HPDE6-E6E7 (cell line): ENCODE data around the gene GRIK4.

ENCODE experiments used
- DNase-seq: peaks from one replicate; pipeline ENCODE4 v3.0.0; 2011; ENCODE audit warnings: missing footprints; ENCODE audit errors: extremely low spot score

GRIK4 gene

DNA sequence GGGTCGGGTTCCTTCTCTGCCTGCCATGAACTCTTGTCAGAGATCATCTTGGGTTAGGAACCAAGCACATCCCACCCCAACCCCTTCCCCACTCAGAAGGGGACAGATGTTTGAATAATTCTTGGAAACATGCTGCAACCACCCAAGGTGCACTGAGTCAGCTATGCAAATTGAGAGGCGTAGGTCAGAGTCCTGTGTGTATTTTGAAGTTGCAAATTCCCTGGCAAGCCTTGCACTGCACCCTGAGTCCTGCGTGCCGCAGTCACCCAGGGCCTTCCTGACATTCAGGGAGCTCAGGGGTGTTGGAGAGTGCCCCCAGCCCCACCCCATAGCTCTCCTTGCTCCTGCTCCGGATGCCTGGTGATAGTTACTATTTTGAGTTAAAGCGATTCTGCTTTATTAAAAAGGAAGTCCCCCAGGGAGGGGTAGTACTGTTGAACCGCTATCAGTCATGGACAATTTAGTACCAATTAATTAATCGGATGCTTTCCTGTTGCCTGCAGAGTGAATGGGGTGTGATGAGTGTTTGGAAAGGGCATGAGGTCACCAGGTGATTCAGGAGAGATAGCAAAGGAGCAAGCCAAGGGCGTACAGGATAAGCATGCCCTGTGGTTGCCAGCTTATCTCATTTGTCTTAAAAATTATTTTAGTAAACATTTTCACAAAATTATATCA lies 123.7 kb downstream of the GRIK4 start:
- DNase-seq: no peak

DNA sequence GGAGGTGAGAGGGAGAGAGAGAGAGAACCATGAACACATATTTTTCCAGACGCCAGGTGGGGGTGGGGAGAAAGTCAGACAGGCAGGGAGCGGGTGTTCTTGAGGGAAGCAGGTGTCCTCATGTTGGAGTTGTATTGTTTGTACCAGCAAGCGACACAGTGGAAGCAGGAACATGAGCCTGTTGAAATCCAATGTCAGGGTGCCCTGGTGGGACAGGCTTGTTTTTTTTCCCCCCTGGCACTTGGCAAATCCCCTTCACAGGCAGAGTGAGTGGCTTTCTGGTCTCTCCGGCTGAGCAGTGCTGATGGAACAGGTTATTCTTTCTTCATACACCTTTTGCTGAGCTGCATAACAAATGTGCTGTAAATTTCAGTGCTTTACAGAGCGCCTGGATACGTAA lies 125.6 kb downstream of the GRIK4 start:
- no peak for DNase-seq

DNA sequence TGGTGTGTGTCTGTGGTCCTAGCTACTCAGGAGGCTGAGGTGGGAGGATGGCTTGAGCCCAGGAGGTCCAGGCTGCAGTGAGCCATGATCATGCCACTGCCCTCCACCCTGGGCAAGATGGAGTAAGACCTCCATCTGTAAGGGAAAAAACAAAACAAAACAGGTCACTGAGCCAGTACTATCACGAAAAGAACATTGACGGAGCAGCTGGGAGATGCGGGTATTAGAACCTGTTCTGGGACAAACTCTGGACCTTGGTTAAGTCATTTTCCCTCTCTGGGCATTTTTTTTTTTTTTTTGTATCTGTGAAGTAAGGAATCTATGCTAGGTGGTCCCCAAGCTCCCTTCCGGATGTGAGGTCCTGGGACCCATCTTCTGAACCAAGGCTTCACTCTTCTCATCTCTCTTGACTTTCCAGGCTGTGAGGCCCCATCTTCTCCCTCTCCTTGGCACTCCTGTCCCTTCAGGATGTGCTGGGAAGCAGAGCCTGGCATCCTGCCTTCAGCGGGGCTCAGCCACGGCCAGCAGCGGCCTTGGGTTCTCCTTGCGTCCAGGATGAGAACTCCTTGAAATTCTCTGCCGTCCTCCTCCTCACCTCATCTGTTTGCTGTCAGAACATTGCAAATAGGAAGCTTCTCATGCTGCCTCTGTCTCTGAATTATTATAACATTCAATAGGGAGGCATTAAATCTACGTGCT lies 130.8 kb downstream of the GRIK4 start:
- no peak for DNase-seq

DNA sequence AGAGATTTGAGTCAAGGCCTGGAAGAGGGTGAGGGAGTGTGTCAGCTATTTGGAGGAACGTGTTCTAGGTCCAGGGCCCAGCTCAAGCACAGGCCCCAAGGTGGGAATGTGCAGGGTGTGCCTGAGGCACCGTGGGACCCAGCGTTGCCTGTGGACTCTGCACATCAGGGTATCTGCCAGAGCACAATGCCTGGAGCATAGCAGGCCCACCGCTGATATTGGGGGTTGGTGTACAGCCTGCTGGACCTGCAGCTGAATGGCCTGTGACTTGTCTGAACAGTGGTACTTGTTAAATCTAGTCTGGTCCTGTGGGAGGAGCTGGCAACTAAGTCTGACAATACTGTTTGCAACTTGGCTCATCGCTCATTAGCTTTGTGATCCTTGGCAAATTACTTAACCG lies 131.7 kb downstream of the GRIK4 start:
- DNase-seq: no peak

- no peak for DNase-seq
Measured at GRCh38 chr11:120645639-120646038, 134.1 kb downstream of the GRIK4 start.

DNA sequence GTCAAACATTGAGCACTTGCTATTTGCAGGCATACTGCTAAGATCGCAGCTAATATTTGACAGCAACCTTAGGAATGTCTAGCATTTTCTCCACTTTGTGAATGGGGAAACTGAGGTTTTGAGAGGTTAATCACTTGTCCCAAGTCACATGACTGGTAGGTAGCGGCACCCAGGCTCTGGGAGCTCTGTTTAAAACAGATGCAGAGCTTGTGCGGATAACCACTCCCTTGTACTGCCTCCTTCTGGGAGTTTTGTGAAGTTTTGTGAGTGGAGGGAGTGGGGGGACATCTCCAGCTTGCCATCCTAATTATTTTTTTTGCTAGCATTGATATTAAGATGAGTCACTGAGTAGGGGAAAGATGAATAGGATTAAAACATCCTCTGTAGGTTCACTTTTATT lies 134.7 kb downstream of the GRIK4 start:
- no peak for DNase-seq

GRCh38 chr11:120647681-120648080 lies 136.1 kb downstream of the GRIK4 start:
- no peak for DNase-seq

- no peak for DNase-seq
Measured at GRCh38 chr11:120648771-120649170, 137.2 kb downstream of the GRIK4 start.

GRCh38 chr11:120649316-120649715 lies 137.8 kb downstream of the GRIK4 start:
- no peak for DNase-seq

- DNase-seq: no peak
Measured at GRCh38 chr11:120651396-120651795, 139.8 kb downstream of the GRIK4 start.

DNA sequence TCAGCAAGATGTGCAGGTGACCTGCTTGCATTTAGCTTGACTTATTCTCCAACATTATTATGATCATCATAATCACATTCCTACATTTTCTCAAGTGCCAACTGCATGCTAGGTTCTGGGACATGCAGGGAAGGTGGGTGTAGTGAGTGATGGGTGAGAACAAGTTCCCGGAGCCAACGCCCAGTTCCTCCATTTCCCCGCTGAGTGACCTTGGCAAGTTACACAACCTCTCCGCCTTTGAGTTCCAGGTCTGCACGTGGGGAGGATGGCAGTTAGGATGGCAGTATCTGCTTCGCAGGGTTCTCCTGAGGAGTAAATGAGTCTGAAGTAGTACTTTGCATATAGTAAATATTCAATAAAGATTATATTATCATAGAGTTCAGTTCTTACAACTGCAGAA lies 140.3 kb downstream of the GRIK4 start:
- no peak for DNase-seq

DNA sequence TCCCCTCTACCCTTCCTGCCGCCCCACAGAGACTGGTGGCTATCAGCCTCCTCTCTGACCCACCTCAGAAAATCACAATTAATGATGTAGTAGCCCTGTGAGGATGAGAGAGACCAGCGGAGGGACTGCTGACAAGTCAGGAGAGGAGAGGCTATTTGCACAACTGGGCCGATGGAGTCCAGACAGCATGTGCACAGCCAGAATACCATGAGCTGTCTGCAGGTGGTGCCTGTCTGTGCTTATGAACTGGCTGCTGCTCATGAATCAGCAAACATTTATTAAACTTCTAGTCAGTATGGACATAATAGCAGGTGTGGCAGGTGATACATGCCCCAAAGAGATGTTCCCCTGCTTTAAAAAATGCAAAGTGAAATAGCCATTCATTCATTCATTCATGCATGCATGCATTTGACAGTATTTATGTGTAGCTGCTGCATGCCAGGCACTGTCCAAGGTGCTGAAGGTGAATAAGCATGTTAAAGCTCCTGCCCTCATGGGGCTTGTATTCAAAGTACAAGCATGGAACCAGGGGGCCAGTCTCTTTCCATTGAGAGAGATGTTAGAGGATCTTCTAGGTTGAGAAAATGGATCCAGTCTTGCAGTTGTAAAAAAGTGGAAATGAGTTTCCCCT lies 141.3 kb downstream of the GRIK4 start:
- DNase-seq: no peak

- no peak for DNase-seq
Measured at GRCh38 chr11:120655589-120655988, 144.0 kb downstream of the GRIK4 start.

GRCh38 chr11:120657306-120658070 lies 145.9 kb downstream of the GRIK4 start:
- no peak for DNase-seq

GRCh38 chr11:120658071-120658423 lies 146.5 kb downstream of the GRIK4 start:
- DNase-seq: no peak

GRCh38 chr11:120659076-120659475 lies 147.5 kb downstream of the GRIK4 start:
- DNase-seq: no peak

- DNase-seq: no peak
Measured at GRCh38 chr11:120660024-120660565, 148.5 kb downstream of the GRIK4 start.

- no peak for DNase-seq
Measured at GRCh38 chr11:120662071-120662676, 150.6 kb downstream of the GRIK4 start.

DNA sequence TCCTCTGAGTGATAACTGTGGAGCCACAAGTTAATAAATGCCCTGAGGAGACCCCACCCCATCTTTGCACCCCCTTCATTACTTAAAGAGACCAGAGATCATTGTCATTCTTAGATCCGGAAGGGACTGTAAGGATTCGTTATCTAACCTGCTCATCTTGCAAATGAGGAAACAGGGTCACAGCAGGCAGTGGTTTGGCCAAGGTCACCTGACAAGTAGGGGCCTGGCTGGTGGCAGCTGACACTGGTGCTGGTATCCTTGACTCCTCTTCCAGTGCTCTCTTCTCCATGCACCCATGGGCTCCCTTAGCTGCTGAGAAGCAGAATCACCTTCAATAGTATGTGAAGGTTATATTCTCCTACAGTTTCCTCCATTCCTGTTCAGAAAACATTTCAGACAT lies 151.6 kb downstream of the GRIK4 start:
- no peak for DNase-seq

DNA sequence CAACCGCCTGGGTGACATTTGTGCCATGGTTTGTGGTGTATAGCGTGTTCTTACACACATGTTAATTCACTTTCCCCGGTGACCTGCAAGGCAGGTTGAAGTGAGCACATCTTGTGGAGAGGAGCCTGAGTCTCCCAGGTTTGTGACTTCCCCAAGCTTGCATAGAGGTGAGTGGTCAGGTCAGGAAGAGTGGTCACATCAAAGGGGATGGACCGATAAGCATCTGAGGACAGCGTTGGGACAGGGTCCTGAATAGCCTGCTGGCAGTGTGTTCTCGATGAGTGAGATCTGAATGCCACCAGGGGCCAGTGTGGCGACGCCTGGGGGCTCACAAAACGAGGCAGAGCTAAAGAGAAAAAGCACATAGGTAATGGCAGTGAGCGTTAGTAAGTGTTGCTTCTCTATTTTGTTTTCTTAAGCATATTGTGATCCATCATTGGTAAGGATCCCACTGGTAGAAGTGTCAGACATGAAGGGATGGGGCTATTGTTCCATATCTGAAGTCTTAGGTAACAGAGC lies 154.6 kb downstream of the GRIK4 start:
- no peak for DNase-seq

DNA sequence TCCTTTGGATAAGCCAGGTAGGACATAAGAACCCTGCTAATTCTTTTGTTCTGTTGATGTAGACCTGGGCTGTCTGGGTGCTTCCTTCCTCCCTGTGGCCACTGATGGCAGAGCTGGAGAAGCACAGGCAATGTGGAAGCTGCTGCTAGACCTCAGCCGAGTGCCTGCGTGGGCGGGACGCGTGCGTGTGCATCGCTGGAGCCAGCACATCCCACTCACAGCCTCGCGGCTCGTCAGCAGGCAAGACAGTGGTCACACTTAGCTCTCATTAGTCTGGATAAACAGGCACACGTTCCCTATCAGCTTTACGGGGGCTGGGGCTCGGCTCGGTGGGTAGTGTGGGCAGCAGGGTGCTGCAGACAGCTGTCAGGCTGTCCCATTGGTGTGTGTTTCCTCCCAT lies 155.7 kb downstream of the GRIK4 start:
- DNase-seq: no peak

- DNase-seq: no peak
Measured at GRCh38 chr11:120667934-120668333, 156.4 kb downstream of the GRIK4 start.
